Sigmoid colon (tissue), 4 donors: ENCODE results near the gene FBLN1.

Experiments
- EP300 ChIP-seq, 4 donors: sonication (generic); formaldehyde crosslinking; IDR thresholded peaks; one replicate each; pipeline ENCODE4 v1.6.1; 2017; ENCODE audit warnings: antibody characterized with exemption in 4 of 4
- POLR2A ChIP-seq, 2 donors: fragments of 450-650 bp; IDR thresholded peaks; one replicate each; pipeline ENCODE4 v1.6.1; 2016; ENCODE audit warnings: antibody characterized with exemption in 2 of 2, mild to moderate bottlenecking in 2 of 2, moderate library complexity in 2 of 2
- POLR2AphosphoS5 ChIP-seq, 4 donors: sonication (generic); formaldehyde crosslinking; IDR thresholded peaks; one replicate each; pipeline ENCODE4 v1.6.1; 2017; ENCODE audit warnings: antibody characterized with exemption in 4 of 4
- TF ChIP-seq, protein P1 (sequence below), 4 experiments: fragments of 450-650 bp in 3 of 4; fragments of 200-600 bp in 1 of 4; IDR thresholded peaks; one replicate each; pipeline ENCODE4 v1.5.1; 2016 to 2019; ENCODE audit warnings: antibody characterized with exemption in 4 of 4, mild to moderate bottlenecking in 3 of 4, moderate library complexity in 2 of 4

DNA sequence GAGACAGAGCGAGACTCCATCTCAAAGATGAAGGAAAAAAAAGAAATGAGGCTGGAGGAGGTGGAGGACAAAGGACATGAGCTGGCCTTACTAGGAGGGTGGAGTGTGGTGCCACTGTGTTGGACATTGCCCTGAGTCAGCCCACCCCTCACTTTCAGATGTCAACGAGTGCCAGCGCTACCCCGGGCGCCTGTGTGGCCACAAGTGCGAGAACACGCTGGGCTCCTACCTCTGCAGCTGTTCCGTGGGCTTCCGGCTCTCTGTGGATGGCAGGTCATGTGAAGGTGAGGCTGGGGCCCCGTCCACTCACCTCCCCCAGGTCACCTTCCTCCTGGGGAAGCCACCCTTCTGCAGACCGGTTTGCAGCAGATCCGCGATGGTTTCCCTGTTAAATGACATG is 40.6 kb downstream of the FBLN1 start:
- TF ChIP-seq POLR2AphosphoS5 (IDR thresholded peaks at IDR 0.05) (no peak), EP300 (IDR thresholded peaks at IDR 0.05) (no peak), POLR2A (IDR thresholded peaks at IDR 0.05) (no peak)
- TF ChIP-seq, protein P1, sequence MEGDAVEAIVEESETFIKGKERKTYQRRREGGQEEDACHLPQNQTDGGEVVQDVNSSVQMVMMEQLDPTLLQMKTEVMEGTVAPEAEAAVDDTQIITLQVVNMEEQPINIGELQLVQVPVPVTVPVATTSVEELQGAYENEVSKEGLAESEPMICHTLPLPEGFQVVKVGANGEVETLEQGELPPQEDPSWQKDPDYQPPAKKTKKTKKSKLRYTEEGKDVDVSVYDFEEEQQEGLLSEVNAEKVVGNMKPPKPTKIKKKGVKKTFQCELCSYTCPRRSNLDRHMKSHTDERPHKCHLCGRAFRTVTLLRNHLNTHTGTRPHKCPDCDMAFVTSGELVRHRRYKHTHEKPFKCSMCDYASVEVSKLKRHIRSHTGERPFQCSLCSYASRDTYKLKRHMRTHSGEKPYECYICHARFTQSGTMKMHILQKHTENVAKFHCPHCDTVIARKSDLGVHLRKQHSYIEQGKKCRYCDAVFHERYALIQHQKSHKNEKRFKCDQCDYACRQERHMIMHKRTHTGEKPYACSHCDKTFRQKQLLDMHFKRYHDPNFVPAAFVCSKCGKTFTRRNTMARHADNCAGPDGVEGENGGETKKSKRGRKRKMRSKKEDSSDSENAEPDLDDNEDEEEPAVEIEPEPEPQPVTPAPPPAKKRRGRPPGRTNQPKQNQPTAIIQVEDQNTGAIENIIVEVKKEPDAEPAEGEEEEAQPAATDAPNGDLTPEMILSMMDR (IDR thresholded peaks at IDR 0.05) = no peak
